Skin of body (tissue), 2 donors: Measurements from ENCODE around the gene LCK. TPM values are rescaled to one million over a fixed set of nuclear protein-coding genes. Genes with fewer than 3 reads are reported as not detected.
"Not testable (repeated sequence)": the region's sequence is repeated elsewhere in the genome, so short reads cannot be mapped to it uniquely, and the experiment has no call there.

Experiments used
- DNase-seq: peaks from one replicate; lab custom pipeline; 2025; lab: John Stamatoyannopoulos, UW
- total RNA-seq: library from RNA; depleted of rRNA; stranded (reverse); fragments of >200 nt; gene quantifications from one replicate; pipeline ENCODE4 v1.2.3, GENCODE V29; 2014

Gene LCK
- total RNA-seq, 1 donor from 2014 or later, result 1.2 TPM

GRCh38 chr1:32273391-32274208, 22.5 kb downstream of the LCK start:
- no peak for DNase-seq

GRCh38 chr1:32274646-32275340, 23.7 kb downstream of the LCK start:
- no peak for DNase-seq

- DNase-seq, result no peak
Observed at GRCh38 chr1:32275424-32275823, 24.4 kb downstream of the LCK start.

- DNase-seq, result no peak
Observed at GRCh38 chr1:32276032-32276782, 25.1 kb downstream of the LCK start.

- DNase-seq, result not testable (repeated sequence)
Observed at GRCh38 chr1:32284777-32285176, 33.7 kb downstream of the LCK start.

- DNase-seq, result no peak
Observed at GRCh38 chr1:32285658-32286057, 34.6 kb downstream of the LCK start.

GRCh38 chr1:32286763-32287162, 35.7 kb downstream of the LCK start:
- DNase-seq, result no peak

- DNase-seq, result no peak
Observed at GRCh38 chr1:32289256-32289655, 38.2 kb downstream of the LCK start.

- no peak for DNase-seq
Observed at GRCh38 chr1:32291145-32291707, 40.2 kb downstream of the LCK start.

- peak; percentile 67 for DNase-seq
Observed at GRCh38 chr1:32291708-32292538, 40.9 kb downstream of the LCK start, which contains the start of gene HDAC1. Gene HDAC1, plus strand, starts transcription at chr1:32292083. Its CDS starts 87 bp downstream, at chr1:32292170.

GRCh38 chr1:32298211-32298610, 47.1 kb downstream of the LCK start:
- DNase-seq, result not testable (repeated sequence)

- no peak for DNase-seq
Observed at GRCh38 chr1:32299327-32299726, 48.3 kb downstream of the LCK start.

GRCh38 chr1:32303358-32303757, 52.3 kb downstream of the LCK start:
- no peak for DNase-seq

GRCh38 chr1:32303997-32304622, 53.0 kb downstream of the LCK start:
- no peak for DNase-seq

GRCh38 chr1:32305310-32305709, 54.2 kb downstream of the LCK start:
- DNase-seq, result no peak

GRCh38 chr1:32307324-32307723, 56.3 kb downstream of the LCK start:
- no peak for DNase-seq

GRCh38 chr1:32309960-32310359, 58.9 kb downstream of the LCK start:
- no peak for DNase-seq

GRCh38 chr1:32311709-32312393, 60.8 kb downstream of the LCK start:
- no peak for DNase-seq

GRCh38 chr1:32316903-32317277, 65.8 kb downstream of the LCK start:
- no peak for DNase-seq
